ENCODE data around the gene CRK.
"Not testable (repeated sequence)": the region's sequence is repeated elsewhere in the genome, so short reads cannot be mapped to it uniquely, and the experiment has no call there.

Gene CRK

GRCh38 chr17:1462164-1463112 lies 6.4 kb upstream of the CRK start:
- DNase-seq = no peak

- no peak for DNase-seq
Measured at GRCh38 chr17:1461198-1461944, 5.3 kb upstream of the CRK start.

GRCh38 chr17:1460233-1460632 lies 4.2 kb upstream of the CRK start:
- no peak for DNase-seq

GRCh38 chr17:1455291-1455796 lies 688 bp downstream of the CRK start:
- DNase-seq = peak; percentile 40

GRCh38 chr17:1454541-1454940 lies 1.5 kb downstream of the CRK start:
- no peak for DNase-seq

GRCh38 chr17:1453694-1454093 lies 2.3 kb downstream of the CRK start:
- DNase-seq = not testable (repeated sequence)

- no peak for DNase-seq
Measured at GRCh38 chr17:1452836-1453235, 3.2 kb downstream of the CRK start.

GRCh38 chr17:1450261-1450660 lies 5.8 kb downstream of the CRK start:
- DNase-seq = not testable (repeated sequence)

GRCh38 chr17:1449412-1449967 lies 6.5 kb downstream of the CRK start:
- no peak for DNase-seq

GRCh38 chr17:1447052-1447451 lies 9.0 kb downstream of the CRK start:
- no peak for DNase-seq

- DNase-seq = no peak
Measured at GRCh38 chr17:1446201-1446600, 9.8 kb downstream of the CRK start.

GRCh38 chr17:1445695-1446094 lies 10.3 kb downstream of the CRK start:
- DNase-seq = not testable (repeated sequence)

GRCh38 chr17:1442721-1443120 lies 13.3 kb downstream of the CRK start:
- DNase-seq = not testable (repeated sequence)

- DNase-seq = no peak
Measured at GRCh38 chr17:1442187-1442586, 13.8 kb downstream of the CRK start.

- no peak for DNase-seq
Measured at GRCh38 chr17:1440921-1441320, 15.1 kb downstream of the CRK start.

- DNase-seq = no peak
Measured at GRCh38 chr17:1438593-1439083, 17.4 kb downstream of the CRK start.

- DNase-seq = no peak
Measured at GRCh38 chr17:1435326-1435725, 20.7 kb downstream of the CRK start.

- DNase-seq = no peak
Measured at GRCh38 chr17:1434150-1434549, 21.9 kb downstream of the CRK start.

- DNase-seq = no peak
Measured at GRCh38 chr17:1431631-1432104, 24.4 kb downstream of the CRK start.

GRCh38 chr17:1423456-1424135 lies 32.4 kb downstream of the CRK start:
- DNase-seq = no peak

- DNase-seq = no peak
Measured at GRCh38 chr17:1422885-1423284, 33.1 kb downstream of the CRK start.

GRCh38 chr17:1421470-1421869 lies 34.6 kb downstream of the CRK start:
- no peak for DNase-seq

- DNase-seq = no peak
Measured at GRCh38 chr17:1420981-1421380, 35.1 kb downstream of the CRK start.

All from CD4-positive, alpha-beta T cell treated with Interleukin-10 for 1 hour (primary cell).